A204.1 (cell line): ENCODE measurements around the gene GCK.

Experiments used
- FAIRE-seq: peaks from 2 replicates; lab custom pipeline; 2012; peaks lifted over from hg19 to GRCh38; lab: Jason Lieb, UNC

Gene GCK

DNA sequence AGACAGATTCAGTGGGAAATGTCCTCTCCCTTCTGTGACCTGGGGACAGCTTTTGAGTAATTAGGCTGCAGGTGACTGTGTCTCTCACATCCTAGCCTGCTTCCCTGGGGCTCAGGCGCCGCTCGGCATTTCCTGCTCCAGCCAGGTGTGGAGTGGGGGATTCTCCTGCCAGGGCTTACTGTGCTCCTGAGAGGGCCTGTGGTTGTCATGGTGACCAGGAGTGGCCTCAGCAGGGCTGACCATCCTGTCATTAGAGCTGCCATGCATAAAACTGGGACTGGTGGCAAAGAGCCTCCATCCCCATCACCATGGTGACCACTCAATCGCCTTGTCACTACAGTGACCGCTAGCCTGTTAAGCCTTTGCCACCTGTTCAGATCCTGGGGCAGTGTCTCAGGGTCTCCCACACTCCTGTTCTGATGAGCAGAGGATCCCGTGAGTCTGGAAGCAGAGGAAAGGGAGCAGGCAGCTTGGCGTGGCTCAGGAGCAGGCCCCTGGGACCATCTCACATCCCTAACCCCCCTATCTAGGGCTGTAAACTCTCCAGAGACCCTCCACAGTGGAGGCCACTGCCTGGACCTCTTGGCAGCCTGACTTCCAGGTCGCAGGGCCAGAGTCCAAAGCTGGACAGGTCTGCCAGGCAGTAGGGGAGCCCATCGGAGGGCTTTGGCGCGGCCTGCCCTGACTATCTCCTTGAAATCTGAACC lies at the start of gene GCK:
GCK (minus strand) TSS at position 154 of the 707 bp plus-strand sequence. CDS start 486 bp downstream, outside the sequence.
- FAIRE-seq: no peak

DNA sequence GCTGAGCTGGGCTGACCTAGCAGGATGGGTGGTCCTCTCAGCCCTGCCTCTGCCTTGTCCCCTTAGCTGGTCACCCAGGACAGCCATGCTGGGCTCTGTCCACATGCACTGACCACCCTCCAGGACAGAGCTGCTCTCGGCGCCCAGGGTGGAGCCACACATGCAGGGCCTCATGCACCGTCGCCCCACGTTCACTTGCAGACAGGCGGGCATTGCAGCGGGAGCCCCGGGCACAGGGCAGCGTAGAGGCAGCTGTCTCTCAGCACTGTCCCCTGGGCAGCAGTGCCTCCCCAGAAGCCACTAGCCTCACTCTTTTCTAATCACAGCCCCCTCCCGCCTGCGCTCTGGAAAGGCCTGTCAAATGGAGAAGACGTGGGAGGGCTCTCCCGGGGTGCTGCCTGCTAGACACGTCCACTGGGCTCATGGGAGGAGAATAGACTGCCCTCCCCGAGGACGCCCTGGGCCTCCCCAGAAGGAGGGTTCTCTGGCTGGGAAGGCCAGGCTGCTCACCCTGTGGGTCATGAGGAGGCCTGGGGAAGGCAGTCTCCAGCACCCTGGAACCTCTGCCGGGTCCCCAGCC lies 49.0 kb upstream of the GCK start:
- FAIRE-seq: no peak

DNA sequence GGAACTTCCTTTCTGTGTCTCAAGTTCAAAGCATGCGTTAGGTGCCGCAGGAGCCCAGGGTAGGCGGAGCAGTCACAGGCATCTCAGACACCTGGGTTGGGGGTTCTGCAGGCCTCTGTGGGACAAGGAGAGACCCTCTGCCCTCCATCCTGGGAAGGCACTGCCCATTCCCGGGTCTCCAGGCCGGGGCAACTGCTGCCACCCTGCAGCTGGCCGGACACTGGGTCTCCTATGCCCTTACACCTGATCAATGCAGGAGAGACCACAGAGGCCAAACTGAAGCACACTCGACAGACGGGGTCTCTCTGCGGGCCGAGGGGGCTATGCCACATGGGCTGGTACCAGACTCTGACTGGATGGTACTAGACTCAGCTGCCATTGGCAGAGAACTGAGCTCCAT lies 48.5 kb upstream of the GCK start:
- no peak for FAIRE-seq

DNA sequence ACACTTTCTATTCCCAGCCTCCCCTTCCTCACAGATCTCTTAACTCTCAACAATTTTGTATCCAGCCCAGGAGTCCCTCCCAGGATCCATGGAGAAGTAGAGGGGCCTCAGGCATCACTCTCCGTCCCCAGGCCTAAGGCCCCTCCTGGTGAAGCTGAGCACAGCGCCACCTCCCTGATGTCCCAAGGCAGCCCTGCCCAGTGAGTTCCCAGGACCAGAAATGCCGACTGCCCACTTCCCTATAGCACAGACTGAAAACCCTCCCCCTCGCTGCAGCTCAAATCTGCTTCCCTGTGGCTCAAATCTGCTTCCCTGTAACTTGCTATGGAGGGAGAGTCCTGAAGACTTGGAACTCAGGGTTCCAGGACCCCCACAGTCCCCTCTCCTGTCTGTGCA lies 47.1 kb upstream of the GCK start:
- no peak for FAIRE-seq

DNA sequence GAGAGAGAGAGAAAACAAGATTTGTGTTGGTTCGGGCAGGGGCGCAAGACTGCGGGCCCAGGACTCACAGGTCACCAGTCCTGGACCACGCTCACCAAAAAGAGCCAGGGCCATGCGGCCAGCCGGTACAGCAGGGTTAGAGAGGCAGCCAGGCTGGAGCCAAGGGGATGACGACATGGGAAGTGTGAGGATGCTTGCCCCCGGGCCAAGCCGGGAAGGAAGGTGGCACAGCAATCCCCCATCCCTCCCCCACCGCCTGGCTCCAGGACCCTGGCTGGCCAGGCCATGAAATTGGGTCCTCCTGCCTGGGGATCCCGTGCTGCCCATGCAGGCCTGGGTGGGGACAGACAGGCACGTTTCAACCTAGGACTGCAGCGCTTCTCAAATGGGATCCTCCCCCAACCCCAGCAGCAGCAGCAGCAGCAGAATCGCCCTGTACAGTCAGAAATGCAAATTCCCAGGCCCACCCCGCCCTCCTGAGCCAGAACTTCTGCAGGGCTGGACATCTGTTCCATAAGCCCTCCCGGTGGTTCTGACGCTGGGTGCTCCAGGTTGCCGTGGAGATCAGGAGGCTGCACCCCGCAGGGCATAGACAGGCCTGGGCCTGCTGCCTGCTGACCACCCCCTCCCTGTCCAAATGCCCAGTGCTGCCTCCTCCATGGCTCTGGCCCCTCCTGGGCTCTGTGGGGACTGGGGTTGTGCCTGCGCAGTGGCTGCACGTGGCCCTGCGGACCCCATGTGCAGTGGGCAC lies 46.5 kb upstream of the GCK start:
- FAIRE-seq: no peak

DNA sequence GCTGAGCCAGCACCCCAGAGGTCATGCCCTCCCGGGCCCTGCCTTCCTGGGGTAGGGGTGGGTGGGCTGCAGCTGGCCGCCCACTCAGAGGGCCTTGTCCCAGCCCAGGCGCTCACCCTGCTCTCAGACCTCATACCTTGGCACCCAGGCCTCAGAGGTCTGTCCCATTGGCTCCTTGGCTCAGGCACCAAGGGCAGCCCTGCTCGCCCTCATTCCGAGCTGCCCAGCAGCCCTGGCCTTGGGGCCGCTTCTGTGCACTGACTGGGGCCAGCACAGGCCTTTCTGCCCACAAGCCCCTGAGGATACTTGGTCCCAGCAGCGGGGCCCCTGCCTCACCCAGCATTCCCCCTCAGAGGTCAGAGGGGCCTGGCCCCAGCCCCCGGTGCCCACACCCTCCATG lies 45.8 kb upstream of the GCK start:
- FAIRE-seq: no peak

DNA sequence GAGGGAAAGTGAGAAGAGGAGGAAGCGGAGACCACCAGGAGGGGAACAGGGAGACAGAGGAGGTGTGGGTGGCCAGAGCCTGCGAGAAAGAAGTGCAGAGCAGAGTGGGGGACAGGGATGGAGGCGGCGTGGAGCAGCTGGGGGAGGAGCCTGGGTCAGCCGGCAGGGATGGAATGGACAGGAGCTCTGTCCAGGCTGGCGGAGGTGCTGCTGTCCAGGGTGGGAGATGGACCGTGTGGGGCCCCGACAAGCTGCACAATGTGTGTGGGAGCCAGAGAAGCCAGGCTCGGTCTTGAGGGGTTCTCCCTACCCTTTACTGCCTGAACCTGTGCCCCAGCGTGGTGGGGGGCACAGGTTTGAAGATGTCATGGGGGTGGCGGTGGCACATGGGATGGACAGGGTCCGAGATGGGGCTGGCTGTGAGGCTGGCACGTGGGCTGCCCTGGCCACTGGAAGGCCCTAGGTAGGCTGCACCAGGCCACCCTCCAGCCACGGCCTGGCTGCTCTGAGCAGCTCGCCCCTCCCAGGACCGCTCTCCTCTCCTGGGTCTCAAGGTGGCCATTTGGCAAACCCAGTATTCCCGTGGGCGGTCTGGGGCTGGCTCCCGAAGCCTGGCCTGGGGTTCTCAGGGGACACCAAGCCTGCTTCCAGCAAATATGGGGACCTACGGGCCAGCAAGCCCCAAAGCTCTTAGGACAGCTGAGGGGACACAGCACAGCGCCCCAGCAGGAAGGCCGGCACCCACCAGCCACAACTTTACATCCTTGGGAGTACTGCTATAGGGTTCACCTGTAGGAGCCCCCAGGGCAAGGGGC lies 43.9 kb upstream of the GCK start:
- no peak for FAIRE-seq

DNA sequence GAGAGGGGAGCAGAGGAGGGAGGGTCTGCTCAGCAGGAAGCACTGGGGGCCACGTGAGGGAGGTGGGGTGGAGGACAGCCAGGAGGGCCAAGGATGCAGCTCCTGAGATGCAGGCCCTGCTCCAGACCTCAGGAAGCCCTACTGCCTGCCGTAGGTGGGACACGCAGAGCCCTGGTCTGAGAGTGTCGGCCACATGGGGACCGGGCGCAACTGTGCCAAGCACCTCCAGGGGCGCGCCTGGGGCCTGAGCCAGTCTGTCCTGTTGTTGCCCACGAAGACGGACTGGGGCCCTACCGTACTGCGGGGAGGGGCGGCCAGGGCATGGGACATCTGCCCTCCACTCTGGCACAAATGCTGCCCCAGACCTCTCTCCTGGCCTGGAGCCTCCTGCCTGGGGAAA lies 43.2 kb upstream of the GCK start:
- FAIRE-seq: no peak

DNA sequence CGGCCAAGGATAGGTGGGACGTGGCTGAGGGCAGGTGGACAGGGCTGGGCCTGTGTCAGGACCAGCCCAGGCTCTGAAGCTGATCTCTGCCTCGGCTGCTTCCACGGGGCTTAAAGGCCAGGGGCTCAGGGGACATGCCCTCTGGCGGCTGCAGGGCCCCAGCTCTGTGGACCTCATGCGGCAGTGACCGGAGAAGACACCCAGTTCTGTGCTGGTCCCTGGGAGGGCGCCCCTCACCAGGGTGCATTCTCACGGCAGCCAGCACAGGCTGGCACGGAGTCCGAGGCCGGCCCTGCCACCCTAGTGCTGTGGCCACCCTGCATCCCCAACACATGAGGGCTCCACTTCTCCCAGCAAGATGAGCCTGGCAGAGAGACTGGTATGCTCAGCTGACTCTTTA lies 41.8 kb upstream of the GCK start:
- no peak for FAIRE-seq

DNA sequence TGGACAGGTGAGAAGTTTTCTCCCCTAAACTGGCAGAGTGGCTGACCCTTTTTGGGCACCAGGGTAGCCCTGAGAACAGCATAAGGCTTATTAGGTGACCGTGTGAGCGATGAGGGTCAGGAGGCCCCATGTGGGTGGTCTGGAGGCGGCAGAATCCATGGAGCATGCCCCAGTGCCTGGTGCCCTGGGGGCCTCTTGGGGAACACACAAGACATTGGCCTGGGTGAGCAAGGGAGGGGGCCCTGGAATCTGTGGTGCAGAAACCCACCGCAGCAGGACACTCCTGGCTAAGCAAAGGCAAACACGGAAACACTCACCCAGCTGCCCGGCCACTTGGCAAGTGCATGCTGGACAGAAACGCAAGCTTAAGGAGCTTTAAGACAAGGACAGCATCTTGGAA lies 41.0 kb upstream of the GCK start:
- FAIRE-seq: no peak

DNA sequence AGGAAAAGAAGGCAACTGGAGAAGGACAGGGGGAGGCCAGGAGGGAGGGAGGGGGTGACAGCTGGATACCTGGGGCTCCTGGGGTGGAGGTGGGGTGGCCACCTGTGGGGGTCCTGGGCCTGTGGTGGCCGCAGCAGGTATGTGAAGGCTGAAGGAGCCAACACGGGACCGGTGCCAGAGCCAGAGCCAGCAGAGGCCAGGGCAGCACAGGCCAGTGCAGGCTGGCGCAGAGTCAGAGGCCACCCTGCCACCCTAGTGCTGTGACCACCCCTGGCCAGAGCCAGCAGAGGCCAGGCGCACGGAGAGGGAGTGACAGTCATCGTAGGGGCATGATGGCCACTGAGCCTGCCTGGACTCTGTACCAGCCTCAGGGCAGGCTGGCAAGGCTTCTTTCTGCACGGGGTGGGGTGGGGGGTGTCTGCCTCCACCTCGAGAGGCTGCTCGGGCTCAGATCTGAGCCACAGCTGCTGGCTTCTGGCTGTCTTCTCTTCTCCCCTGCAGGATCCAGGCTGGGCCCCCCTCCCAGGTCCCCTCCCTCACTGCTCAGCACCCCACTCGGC lies 40.4 kb upstream of the GCK start:
- no peak for FAIRE-seq

DNA sequence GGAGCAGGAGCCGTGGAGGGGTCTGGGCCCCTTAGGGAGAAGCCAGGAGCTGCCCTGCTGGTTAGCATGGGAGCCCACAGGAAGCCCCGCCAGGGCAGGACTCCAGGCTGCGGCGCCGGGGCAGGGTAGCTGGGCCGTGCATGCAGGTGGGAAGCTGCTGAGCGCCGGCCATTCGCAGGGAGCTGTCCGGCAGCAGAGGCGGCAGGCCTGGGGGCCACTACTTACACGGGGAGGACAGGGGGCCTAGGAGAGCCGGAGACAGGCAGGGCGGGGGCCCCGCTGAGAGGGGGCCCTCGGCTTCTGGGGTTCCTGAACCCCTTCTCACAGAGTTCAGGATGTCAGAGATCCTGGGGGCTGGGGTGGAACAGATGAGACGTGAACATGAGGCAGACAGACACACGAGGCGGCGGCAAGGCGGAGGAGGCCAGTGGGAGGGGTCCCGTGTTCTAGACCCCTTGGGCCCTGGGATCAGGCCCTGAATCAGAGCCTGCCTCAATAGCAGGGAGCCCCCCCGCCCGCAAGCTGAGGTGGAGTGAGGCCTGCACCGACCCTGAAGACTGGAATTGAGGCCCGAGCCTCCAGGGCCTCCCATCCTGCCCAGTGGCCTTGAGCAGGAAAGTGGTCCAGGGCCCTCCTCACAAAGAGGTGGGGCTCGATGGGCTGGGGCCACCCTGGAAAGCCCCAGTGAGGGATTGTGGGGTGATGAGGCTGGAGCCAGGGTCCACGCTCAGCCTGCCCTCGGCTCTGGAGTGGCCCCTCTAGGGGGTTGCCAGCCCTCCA lies 39.5 kb upstream of the GCK start:
- FAIRE-seq: no peak

DNA sequence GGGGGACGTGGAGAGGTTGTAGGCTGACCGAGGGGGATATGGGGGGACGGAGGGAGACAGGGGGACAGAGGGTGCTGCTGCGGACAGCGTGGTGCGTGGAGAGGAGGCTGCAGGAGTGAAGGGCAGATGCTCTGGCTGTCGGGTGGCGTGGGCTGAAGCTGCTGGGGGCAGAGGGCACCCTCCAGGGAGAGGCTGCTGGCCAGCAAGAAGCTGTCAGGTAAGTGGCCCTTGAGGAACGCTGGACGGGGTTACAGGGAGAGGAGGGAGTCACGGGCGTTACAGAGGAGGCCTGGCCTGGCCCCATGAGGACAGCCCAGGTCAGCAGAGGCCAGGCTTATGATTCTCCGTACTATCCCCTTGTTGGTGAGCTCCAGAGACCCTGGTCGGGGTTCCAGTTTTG lies 38.7 kb upstream of the GCK start:
- FAIRE-seq: no peak

DNA sequence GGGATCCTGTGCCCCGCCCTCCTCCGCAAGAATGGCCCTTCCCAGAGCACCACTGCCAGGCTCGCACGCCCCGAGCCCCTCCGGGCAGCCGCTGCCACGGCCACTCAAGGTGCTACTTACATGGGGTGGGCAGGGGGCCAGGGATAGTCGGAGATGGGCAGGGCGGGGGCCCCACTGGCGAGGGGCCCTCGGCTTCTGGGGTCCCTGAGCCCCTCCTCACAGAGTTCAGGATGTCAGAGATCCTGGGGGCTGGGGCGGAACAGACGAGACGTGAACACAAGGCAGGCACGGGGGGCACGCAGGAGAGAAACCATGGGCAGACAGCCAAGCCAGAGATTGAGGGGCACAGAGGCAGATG lies 37.1 kb upstream of the GCK start:
- FAIRE-seq: no peak

DNA sequence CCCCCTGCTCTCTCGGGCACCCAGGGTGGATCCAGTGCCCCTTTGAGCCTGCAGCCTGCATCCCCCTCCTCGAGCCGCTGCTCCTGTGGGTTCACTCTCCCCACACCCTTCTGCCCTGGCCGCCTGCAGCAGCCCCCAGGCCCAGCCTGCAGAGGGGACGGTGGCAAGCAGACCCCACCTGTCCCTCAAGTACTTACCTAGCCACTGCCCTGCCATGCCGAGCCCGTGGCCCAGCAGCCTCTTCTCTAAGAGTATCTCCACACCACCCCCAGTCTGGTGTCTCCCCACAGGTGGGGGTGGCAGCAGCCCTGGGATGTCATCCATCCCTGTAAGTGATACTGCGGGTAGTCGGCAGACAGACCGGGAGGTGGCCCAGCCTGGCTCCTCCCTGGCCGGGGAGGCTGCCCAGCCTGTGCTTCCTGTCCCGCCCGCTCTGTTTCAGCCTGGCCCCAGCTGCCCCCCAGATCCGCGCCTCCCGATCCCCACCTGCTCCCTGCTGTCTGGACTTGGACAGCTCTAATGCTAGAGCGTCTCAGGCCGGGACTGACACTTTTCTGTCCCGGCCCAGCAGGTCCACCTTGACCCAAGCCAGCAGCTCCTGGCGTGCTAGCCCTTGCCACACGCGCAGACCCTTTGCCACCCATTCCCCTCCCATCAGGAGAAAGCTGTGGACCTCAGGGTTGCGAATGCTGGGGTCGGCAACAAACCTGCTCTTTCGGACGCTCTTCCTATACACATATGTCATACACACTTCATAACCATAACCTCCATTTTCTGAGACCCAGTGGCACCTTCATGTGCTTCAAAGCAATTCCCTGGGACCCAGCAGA lies 36.5 kb upstream of the GCK start:
- no peak for FAIRE-seq

DNA sequence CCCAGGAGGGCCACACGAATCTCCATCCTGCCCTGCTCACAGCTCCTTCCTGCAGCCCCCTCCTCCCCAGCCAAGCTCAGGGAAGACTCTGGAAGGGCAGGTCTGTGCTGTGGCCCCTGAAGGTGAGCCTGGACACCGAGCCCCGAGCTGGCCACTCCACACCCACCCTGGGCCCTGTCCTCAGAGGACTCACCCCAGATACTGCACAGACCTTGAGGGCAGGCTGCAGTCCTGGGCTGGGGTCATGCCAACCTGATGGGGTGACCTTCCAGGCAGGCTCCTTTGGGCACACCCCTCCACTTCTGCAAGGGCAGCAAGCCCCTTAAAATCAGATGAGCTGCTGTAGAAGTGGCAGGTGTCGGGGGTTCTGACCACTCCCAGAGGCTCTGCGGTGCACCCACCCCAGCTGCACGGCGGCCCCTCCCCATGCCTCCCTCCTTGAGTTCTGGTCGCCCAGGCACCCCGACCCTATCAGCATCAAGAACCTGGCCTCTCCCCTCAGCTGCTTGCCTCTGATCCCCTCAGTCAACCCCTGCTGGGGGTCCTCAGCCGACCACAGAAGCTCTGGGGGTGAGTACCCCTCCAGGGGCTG lies 35.8 kb upstream of the GCK start:
- no peak for FAIRE-seq

DNA sequence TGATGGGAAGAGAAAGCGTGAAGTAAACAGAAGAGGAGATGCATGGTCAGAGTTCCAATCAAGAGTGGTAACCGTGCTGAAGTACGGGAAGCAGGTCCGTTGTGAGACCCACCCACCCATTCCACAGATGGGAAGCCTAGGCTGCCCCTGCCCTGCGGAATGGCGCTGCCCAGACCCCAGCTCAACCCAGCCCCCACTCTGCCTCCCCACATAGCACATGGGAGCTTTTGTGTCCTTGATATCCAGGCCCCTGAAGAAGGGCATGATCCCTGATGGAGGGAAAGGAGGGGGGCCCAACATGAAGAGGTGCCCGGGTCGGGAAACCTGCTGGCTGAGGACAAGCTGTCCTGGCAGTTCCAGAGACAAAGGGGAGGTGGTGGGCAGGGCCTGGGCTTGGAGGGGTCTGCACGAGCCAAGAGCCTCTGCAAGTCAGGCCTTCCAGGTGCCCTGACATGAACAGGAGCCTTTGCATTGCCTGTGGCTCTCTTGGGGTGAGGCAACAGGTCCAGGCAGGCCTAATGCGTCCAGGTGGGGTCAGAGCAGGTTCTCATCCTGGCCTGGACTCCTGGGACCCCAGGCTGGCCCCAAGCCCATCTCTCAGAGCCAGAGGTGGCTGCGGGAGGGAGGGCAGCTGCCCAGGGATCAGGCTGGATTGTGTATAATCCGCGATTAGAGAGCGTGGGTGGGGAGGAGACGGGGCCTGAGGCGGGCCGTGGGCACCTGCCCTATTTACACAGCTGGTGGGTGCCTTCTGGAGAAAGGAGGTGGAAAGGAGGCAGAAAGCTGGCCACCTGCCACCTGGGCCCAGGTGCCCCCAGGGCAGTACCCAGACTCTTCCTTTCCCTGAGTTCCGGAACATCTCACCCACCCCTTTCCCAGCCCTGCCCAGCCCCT lies 35.1 kb upstream of the GCK start:
- FAIRE-seq: no peak

DNA sequence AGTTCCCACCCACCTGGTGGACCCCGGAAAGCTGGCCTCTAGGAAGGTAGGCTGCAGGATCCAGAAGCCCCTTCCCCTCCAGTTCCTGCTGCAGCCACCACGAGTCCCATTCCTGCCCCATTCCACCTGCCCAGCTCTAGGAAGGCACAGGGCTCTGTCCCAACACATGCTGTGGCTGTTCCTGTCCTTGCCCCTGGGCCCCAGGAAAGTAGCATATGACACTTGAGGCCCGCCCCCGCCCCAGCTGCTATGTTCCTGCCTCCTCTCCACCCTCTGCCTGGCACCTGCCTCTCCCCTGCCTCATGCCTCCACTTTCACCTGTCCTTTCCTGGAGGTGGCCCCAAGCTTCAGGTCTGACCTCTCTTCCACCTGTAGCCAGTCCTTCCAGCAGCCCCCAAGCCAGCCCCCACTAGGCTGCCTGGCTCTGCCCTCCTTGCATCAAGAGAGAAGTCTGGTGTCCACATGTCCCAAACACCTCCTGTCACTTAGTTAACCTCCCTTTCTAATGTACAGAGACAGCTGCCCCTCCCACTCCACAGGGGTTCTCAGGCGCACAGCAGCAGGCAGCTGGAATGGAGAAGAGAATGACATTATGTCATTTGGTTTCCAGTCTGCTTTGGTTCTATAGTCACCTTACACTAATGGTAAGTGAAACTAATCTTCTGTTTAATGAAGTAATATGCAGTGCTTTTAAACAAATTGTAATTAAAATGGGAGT lies 34.3 kb upstream of the GCK start:
- no peak for FAIRE-seq

DNA sequence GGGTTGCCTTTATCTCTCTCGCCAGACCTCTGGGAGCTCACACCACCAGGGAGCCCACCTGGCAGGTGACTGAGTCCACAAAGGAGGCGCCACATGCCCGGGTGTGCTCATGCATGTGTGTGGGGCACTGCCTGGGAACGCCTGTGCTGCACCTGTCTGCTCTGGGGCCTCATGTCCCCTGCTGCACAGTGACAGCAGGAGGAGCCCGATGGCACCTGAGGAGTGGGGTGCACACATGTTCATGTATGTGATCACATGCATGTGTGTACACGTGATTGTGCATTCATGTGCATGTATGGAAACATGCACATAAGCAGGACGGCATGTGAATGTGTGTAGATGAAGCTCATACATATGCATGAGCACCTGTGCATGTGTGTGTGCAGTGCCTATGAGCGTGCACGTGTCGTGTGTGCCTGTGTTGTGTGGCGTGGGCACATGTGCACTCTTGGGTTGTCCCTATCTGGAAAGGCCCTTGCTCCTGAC lies 33.6 kb upstream of the GCK start:
- no peak for FAIRE-seq
